H1 (cell line): ENCODE results near the gene DGKD.

Experiments
- CEBPB ChIP-seq: IDR thresholded peaks from 2 replicates; pipeline ENCODE4 v1.6.1; 2012; ENCODE audit warnings: low read depth, low read length
- CHD2 ChIP-seq: IDR thresholded peaks from 2 replicates; pipeline ENCODE4 v1.6.1; 2012; ENCODE audit warnings: low read length, improper control_type of control experiment
- EP300 ChIP-seq, 2 experiments: IDR thresholded peaks; 1 replicate in 1 of 2; 2 replicates in 1 of 2; pipeline ENCODE4 v1.6.1; 2011 to 2012; ENCODE audit warnings: low read depth in 2 of 2, low read length in 2 of 2, mild to moderate bottlenecking in 2 of 2, borderline replicate concordance in 1 of 2, inconsistent platforms in 1 of 2, moderate library complexity in 1 of 2
- EZH2 ChIP-seq: fragments of 200-600 bp; sonication (generic); IDR thresholded peaks from 2 replicates; pipeline ENCODE4 v1.7.1; 2012; ENCODE audit warnings: low read depth, mild to moderate bottlenecking, moderate library complexity, low read length, inconsistent platforms; ENCODE audit not compliant: severe bottlenecking
- HDAC6 ChIP-seq: IDR thresholded peaks from one replicate; pipeline ENCODE4 v1.7.1; 2012; ENCODE audit warnings: low read depth, mild to moderate bottlenecking, inconsistent platforms, low read length, moderate library complexity
- JUN ChIP-seq: IDR thresholded peaks from 2 replicates; pipeline ENCODE4 v1.6.1; 2011; ENCODE audit warnings: low read depth, mild to moderate bottlenecking, improper control_type of control experiment, low read length
- POLR2A ChIP-seq, 2 experiments: IDR thresholded peaks; 1 replicate in 1 of 2; 2 replicates in 1 of 2; pipeline ENCODE4 v1.6.1; 2011; ENCODE audit warnings: low read depth in 2 of 2, low read length in 2 of 2, mild to moderate bottlenecking in 2 of 2; ENCODE audit errors: control extremely low read depth in 1 of 2
- RFX5 ChIP-seq: IDR thresholded peaks from 2 replicates; pipeline ENCODE4 v1.6.1; 2011; ENCODE audit warnings: low read depth, low read length, improper control_type of control experiment, borderline replicate concordance
- TF ChIP-seq, protein P1 (sequence below), 3 experiments: IDR thresholded peaks; 1 replicate in 2 of 3; 2 replicates in 1 of 3; pipeline versions ENCODE4 v1.5.1 to v1.6.1; 2011; ENCODE audit warnings: low read length in 3 of 3, mild to moderate bottlenecking in 3 of 3, inconsistent platforms in 2 of 3, low read depth in 1 of 3, moderate library complexity in 1 of 3; ENCODE audit not compliant: insufficient read depth in 1 of 3; ENCODE audit errors: control extremely low read depth in 1 of 3

DNA sequence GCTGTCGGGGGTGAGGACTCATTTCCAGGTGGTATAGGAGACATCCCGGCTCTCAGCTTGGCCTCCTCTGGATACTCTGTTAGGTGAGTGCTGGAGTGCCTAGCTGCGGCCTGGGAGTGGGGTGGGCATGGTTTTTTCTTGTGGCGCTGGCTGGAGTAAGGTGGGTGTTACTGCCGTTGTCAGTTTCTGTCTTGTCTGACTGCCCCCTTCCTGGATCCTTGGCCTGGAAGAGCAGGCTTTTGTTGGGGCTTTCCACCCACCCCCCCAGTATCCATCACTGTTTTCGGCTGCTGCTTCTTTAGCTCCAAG, 69.2 kb downstream of the DGKD start:
- TF ChIP-seq EP300 (IDR thresholded peaks at IDR 0.05; ENCODE audit: borderline replicate concordance in 1 of 2, low read depth in 2 of 2, low read length in 2 of 2) (no peak), RFX5 (no peak), CEBPB (no peak), EZH2 (no peak), HDAC6 (no peak), JUN (no peak), POLR2A (IDR thresholded peaks at IDR 0.05; ENCODE audit: control extremely low read depth in 1 of 2, low read depth in 2 of 2, low read length in 2 of 2) (no peak), CHD2 (no peak)
- TF ChIP-seq, protein P1, sequence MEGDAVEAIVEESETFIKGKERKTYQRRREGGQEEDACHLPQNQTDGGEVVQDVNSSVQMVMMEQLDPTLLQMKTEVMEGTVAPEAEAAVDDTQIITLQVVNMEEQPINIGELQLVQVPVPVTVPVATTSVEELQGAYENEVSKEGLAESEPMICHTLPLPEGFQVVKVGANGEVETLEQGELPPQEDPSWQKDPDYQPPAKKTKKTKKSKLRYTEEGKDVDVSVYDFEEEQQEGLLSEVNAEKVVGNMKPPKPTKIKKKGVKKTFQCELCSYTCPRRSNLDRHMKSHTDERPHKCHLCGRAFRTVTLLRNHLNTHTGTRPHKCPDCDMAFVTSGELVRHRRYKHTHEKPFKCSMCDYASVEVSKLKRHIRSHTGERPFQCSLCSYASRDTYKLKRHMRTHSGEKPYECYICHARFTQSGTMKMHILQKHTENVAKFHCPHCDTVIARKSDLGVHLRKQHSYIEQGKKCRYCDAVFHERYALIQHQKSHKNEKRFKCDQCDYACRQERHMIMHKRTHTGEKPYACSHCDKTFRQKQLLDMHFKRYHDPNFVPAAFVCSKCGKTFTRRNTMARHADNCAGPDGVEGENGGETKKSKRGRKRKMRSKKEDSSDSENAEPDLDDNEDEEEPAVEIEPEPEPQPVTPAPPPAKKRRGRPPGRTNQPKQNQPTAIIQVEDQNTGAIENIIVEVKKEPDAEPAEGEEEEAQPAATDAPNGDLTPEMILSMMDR (IDR thresholded peaks at IDR 0.05; ENCODE audit: control extremely low read depth in 1 of 3, insufficient read depth in 1 of 3, low read depth in 1 of 3, low read length in 3 of 3) = no peak
